ENCODE data around the gene FFAR1. TPM values are rescaled to one million over a fixed set of nuclear protein-coding genes. Genes with fewer than 3 reads are reported as not detected.

FFAR1 gene
- total RNA-seq, 2 donors from 2014 or later, result not detected

DNA sequence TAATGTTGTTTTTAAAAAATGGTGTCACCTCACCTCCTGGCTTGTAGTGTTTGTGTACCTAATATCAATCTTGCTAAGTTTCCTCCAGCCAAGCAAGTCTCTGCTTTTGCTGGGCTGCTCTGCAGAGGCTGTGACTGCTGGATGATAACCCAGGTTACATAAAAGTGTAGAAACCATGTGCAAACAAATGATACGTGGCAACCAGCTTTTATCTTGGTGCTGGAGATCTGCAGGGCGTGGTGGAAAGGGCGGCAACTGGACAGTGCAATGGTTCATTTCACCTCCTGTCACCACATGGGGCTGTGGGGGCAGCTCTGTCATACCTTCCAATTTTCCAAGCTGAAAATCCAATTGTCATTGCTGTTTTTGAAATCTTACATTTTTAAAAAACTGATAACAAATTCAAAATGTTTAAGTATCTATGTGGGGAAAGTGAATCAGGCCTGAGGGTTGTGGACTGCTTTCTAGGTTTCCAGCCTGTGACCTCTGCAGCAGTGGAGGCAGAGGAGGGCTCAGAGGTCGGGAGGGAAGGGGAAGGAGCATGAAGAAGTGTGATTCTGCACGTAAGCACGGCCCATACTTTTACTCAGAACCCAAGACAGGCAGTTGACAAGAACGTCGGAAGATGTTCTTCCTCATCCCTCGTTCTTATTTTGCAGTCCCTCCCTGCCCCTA lies 32.9 kb downstream of the FFAR1 start:
- ATAC-seq (ENCODE audit: insufficient number of reproducible peaks, low FRiP score, low read depth) (no peak), DNase-seq (ENCODE audit: low spot score) (no peak)
- no peaks in the 10 kb centered on the region for H3K27me3 ChIP-seq (replicated peaks; ENCODE audit: insufficient read depth)
- no peaks in the 10 kb centered on the region for H3K9me3 ChIP-seq
- no peak overlapping the region for H3K4me3 ChIP-seq
- no peak overlapping the region for H3K27ac ChIP-seq
- no peaks in the 10 kb centered on the region for H3K36me3 ChIP-seq
- TF ChIP-seq, protein P1, sequence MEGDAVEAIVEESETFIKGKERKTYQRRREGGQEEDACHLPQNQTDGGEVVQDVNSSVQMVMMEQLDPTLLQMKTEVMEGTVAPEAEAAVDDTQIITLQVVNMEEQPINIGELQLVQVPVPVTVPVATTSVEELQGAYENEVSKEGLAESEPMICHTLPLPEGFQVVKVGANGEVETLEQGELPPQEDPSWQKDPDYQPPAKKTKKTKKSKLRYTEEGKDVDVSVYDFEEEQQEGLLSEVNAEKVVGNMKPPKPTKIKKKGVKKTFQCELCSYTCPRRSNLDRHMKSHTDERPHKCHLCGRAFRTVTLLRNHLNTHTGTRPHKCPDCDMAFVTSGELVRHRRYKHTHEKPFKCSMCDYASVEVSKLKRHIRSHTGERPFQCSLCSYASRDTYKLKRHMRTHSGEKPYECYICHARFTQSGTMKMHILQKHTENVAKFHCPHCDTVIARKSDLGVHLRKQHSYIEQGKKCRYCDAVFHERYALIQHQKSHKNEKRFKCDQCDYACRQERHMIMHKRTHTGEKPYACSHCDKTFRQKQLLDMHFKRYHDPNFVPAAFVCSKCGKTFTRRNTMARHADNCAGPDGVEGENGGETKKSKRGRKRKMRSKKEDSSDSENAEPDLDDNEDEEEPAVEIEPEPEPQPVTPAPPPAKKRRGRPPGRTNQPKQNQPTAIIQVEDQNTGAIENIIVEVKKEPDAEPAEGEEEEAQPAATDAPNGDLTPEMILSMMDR (IDR thresholded peaks at IDR 0.05), result no peak
- H3K4me1 ChIP-seq (ENCODE audit: control insufficient read depth in 1 of 2, low read depth in 2 of 2), result no peaks in the 10 kb centered on the region

DNA sequence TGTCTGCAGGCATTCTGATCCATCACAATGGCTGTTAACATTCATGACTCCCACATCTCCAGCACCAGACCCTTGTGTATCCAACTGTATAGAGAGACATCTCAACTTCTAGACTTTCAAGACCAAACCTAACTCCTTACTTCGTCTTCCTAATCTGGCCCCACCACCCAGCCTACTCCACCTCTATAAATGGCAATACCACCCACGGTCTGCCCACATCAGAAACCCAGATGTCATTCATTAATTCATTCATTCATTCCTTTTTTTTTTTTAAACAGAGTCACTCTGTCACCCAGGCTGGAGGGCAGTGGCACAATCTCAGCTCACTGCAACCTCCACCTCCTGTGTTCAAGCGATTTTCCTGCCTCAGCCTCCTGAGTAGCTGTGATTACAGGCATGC lies 33.6 kb downstream of the FFAR1 start:
- DNase-seq (ENCODE audit: low spot score) (no peak), ATAC-seq (ENCODE audit: insufficient number of reproducible peaks, low FRiP score, low read depth) (no peak)
- H3K27ac ChIP-seq, result no peak overlapping the region
- no peaks in the 10 kb centered on the region for H3K36me3 ChIP-seq
- H3K4me3 ChIP-seq, result no peak overlapping the region
- no peaks in the 10 kb centered on the region for H3K9me3 ChIP-seq
- H3K27me3 ChIP-seq (replicated peaks; ENCODE audit: insufficient read depth), result no peaks in the 10 kb centered on the region
- TF ChIP-seq, protein P1 (IDR thresholded peaks at IDR 0.05), result no peak
- H3K4me1 ChIP-seq (ENCODE audit: control insufficient read depth in 1 of 2, low read depth in 2 of 2), result no peaks in the 10 kb centered on the region

DNA sequence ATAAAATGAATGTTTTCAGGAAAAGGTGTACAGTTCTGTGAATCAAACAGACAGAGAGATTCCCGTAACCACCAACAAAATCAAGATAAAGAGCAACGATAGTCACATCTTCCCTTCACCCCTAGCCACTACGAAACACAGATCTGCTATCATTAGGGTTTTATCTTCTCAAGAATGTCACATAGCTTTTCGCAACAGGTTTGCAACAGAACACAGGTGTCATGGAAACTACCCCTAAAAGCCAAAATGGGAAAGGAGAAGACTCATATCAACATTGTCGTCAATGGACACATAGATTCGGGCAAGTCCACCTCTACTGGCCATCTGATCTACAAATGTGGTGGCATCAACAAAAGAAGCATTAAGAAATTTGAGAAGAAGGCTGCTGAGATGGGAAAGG lies 34.2 kb downstream of the FFAR1 start:
- ATAC-seq (ENCODE audit: insufficient number of reproducible peaks, low FRiP score, low read depth), result no peak
- Histone ChIP-seq H3K27ac (no peak overlapping the region), H3K4me1 (ENCODE audit: control insufficient read depth in 1 of 2, low read depth in 2 of 2) (no peaks in the 10 kb centered on the region), H3K4me3 (no peak overlapping the region), H3K27me3 (replicated peaks; ENCODE audit: insufficient read depth) (no peaks in the 10 kb centered on the region), H3K9me3 (no peaks in the 10 kb centered on the region), H3K36me3 (no peaks in the 10 kb centered on the region)
- TF ChIP-seq, protein P1 (IDR thresholded peaks at IDR 0.05), result no peak
- DNase-seq (ENCODE audit: low spot score), result no peak

GRCh38 chr19:35383536-35383935 lies 35.8 kb downstream of the FFAR1 start:
- TF ChIP-seq, protein P1 (IDR thresholded peaks at IDR 0.05), result no peak
- no peak overlapping the region for H3K27ac ChIP-seq
- H3K9me3 ChIP-seq, result no peaks in the 10 kb centered on the region
- ATAC-seq (ENCODE audit: insufficient number of reproducible peaks, low FRiP score, low read depth), result no peak
- no peak for DNase-seq (ENCODE audit: low spot score)
- H3K36me3 ChIP-seq, result no peaks in the 10 kb centered on the region
- H3K4me1 ChIP-seq (ENCODE audit: control insufficient read depth in 1 of 2, low read depth in 2 of 2), result no peaks in the 10 kb centered on the region
- H3K27me3 ChIP-seq (replicated peaks; ENCODE audit: insufficient read depth), result no peaks in the 10 kb centered on the region
- H3K4me3 ChIP-seq, result no peak overlapping the region

- H3K4me3 ChIP-seq, result no peak overlapping the region
- H3K27ac ChIP-seq, result no peak overlapping the region
- DNase-seq (ENCODE audit: low spot score), result no peak
Observed at GRCh38 chr19:35388277-35389054, 40.8 kb downstream of the FFAR1 start.

More at GRCh38 chr19:35388277-35389054, 40.8 kb downstream of the FFAR1 start:
- ATAC-seq (ENCODE audit: insufficient number of reproducible peaks, low FRiP score, low read depth), result no peak
- TF ChIP-seq, protein P1 (IDR thresholded peaks at IDR 0.05), result no peak
- no peaks in the 10 kb centered on the region for H3K36me3 ChIP-seq
- no peaks in the 10 kb centered on the region for H3K4me1 ChIP-seq (ENCODE audit: control insufficient read depth in 1 of 2, low read depth in 2 of 2)
- H3K9me3 ChIP-seq, result no peaks in the 10 kb centered on the region
- no peaks in the 10 kb centered on the region for H3K27me3 ChIP-seq (replicated peaks; ENCODE audit: insufficient read depth)

All from thoracic aorta (tissue), 2 donors.